A549 (cell line): ENCODE data around the gene SORCS2. TPM values are rescaled to one million over a fixed set of nuclear protein-coding genes. Genes with fewer than 3 reads are reported as not detected.
"Not testable (repeated sequence)": the region's sequence is repeated elsewhere in the genome, so short reads cannot be mapped to it uniquely, and the experiment has no call there.

ENCODE experiments used
- ATAC-seq, 2 experiments: fragments of 200-7000 bp in 1 of 2; fragments of >200 bp in 1 of 2; cut with Nextera tagmentation in 1 of 2; cut with Tn5 transposase in 1 of 2; 3 replicates each; pipeline versions ENCODE4 v1.8.0 to v1.9.1; 2018 to 2020; ENCODE audit warnings: mild to moderate bottlenecking in 1 of 2, moderate library complexity in 1 of 2
- CTCF ChIA-PET: fragments of 300-600 bp; sonication (Branson Sonifier 250); formaldehyde crosslinking; extraction: SDS; loops from one replicate; lab custom pipeline; 2021; ENCODE audit warnings: antibody characterized with exemption, inconsistent platforms; lab: Yijun Ruan, JAX
- POLR2A ChIA-PET: fragments of 350-600 bp; formaldehyde crosslinking; extraction: SDS; loops from one replicate; lab custom pipeline; 2021; ENCODE audit warnings: antibody characterized with exemption, inconsistent platforms; lab: Yijun Ruan, JAX
- DNase-seq, 2 experiments: peaks; one replicate each; pipeline versions ENCODE4 v3.0.0 to v3.0.0-alpha.2; 2011 to 2016; ENCODE audit warnings: low read depth in 1 of 2, low spot score in 1 of 2
- FAIRE-seq: peaks from 2 replicates; lab custom pipeline; 2011; peaks lifted over from hg19 to GRCh38; lab: Jason Lieb, UNC
- H3K27ac ChIP-seq, 2 experiments: fragments of >200 bp; sonication (Bioruptor Twin); formaldehyde crosslinking; 3 replicates each; pipeline ENCODE4 v1.5.1; 2016 to 2017
- H3K4me1 ChIP-seq: fragments of >200 bp; sonication (Bioruptor Twin); formaldehyde crosslinking; 3 replicates; pipeline ENCODE4 v1.6.1; 2016
- H3K4me2 ChIP-seq: fragments of >200 bp; sonication (Bioruptor Twin); formaldehyde crosslinking; 3 replicates; pipeline ENCODE4 v1.6.1; 2016
- H3K4me3 ChIP-seq: fragments of >200 bp; sonication (Bioruptor Twin); formaldehyde crosslinking; 3 replicates; pipeline ENCODE4 v1.5.1; 2016
- H3K9me3 ChIP-seq: fragments of >200 bp; sonication (Bioruptor Twin); formaldehyde crosslinking; 3 replicates; pipeline ENCODE4 v1.6.1; 2016
- BCL3 ChIP-seq: fragments of >200 bp; sonication (Bioruptor Twin); formaldehyde crosslinking; IDR thresholded peaks from 3 replicates; pipeline ENCODE4 v1.6.1; 2016
- BHLHE40 ChIP-seq: IDR thresholded peaks from 2 replicates; pipeline ENCODE4 v1.6.1; 2012; ENCODE audit warnings: low read depth, low read length, inconsistent platforms
- CEBPB ChIP-seq, 2 experiments: fragments of >200 bp in 1 of 2; sonication (Bioruptor Twin) in 1 of 2; formaldehyde crosslinking in 1 of 2; IDR thresholded peaks; 2 replicates each; pipeline ENCODE4 v1.6.1; 2012 to 2016
- CHD2 ChIP-seq: fragments of 150-350 bp; IDR thresholded peaks from 2 replicates; pipeline ENCODE4 v1.6.1; 2014; ENCODE audit warnings: low read length; ENCODE audit not compliant: partially characterized antibody
- CTCF ChIP-seq: fragments of >200 bp; sonication (Bioruptor Twin); formaldehyde crosslinking; IDR thresholded peaks from 3 replicates; pipeline ENCODE4 v1.5.1; 2016
- EHF ChIP-seq: fragments of 250-450 bp; sonication (Bioruptor Pico); IDR thresholded peaks from 2 replicates; pipeline ENCODE4 v1.5.0; 2020; ENCODE audit warnings: mild to moderate bottlenecking
- GATA3 ChIP-seq: IDR thresholded peaks from 2 replicates; pipeline ENCODE4 v1.6.1; 2012; ENCODE audit warnings: borderline replicate concordance
- HEYL ChIP-seq: fragments of 250-450 bp; sonication (Bioruptor Pico); IDR thresholded peaks from 2 replicates; pipeline ENCODE4 v1.8.0; 2021; ENCODE audit warnings: mild to moderate bottlenecking, moderate library complexity
- HOXA7 ChIP-seq: fragments of 250-450 bp; sonication (Bioruptor Pico); IDR thresholded peaks from 2 replicates; pipeline ENCODE4 v1.5.0; 2020; ENCODE audit warnings: mild to moderate bottlenecking, moderate library complexity
- HOXB13 ChIP-seq: fragments of 250-450 bp; sonication (Bioruptor Pico); IDR thresholded peaks from 2 replicates; pipeline ENCODE4 v1.5.0; 2020; ENCODE audit warnings: low read depth, mild to moderate bottlenecking, moderate library complexity
- JUN ChIP-seq, 2 experiments: fragments of >200 bp; sonication (Bioruptor Twin); formaldehyde crosslinking; IDR thresholded peaks; 2 replicates in 1 of 2; 3 replicates in 1 of 2; pipeline ENCODE4 v1.6.1; 2016 to 2017
- JUNB ChIP-seq: fragments of >200 bp; sonication (Bioruptor Twin); formaldehyde crosslinking; IDR thresholded peaks from 2 replicates; pipeline ENCODE4 v1.6.1; 2016
- MAFK ChIP-seq: fragments of 450-650 bp; IDR thresholded peaks from 2 replicates; pipeline ENCODE4 v1.6.1; 2014; ENCODE audit not compliant: partially characterized antibody
- MAZ ChIP-seq: fragments of 150-350 bp; IDR thresholded peaks from 2 replicates; pipeline ENCODE4 v1.6.1; 2014; ENCODE audit warnings: antibody characterized with exemption, low read depth, low read length, borderline replicate concordance
- NFE2L2 ChIP-seq: fragments of 150-350 bp; conservative IDR thresholded peaks from 2 replicates; pipeline ENCODE4 v1.6.1; 2014; ENCODE audit warnings: low read length
- NPAS2 ChIP-seq: fragments of 250-450 bp; sonication (Bioruptor Pico); IDR thresholded peaks from 2 replicates; pipeline ENCODE4 v1.8.0; 2022; ENCODE audit warnings: mild to moderate bottlenecking, moderate library complexity, borderline replicate concordance
- PBX3 ChIP-seq: IDR thresholded peaks from 2 replicates; pipeline ENCODE4 v1.6.1; 2012
- POLR2A ChIP-seq: IDR thresholded peaks from 2 replicates; pipeline ENCODE4 v1.6.1; 2012; ENCODE audit warnings: mild to moderate bottlenecking, low read length
- RAD21 ChIP-seq, 2 experiments: fragments of >200 bp in 1 of 2; sonication (Bioruptor Twin) in 1 of 2; formaldehyde crosslinking in 1 of 2; IDR thresholded peaks in 1 of 2; conservative IDR thresholded peaks in 1 of 2; 2 replicates in 1 of 2; 3 replicates in 1 of 2; pipeline ENCODE4 v1.6.1; 2012 to 2018; ENCODE audit warnings: inconsistent platforms in 1 of 2
- RCOR1 ChIP-seq: fragments of 150-350 bp; IDR thresholded peaks from 2 replicates; pipeline ENCODE4 v1.6.1; 2014; ENCODE audit warnings: antibody characterized with exemption, low read length, low read depth
- RFX5 ChIP-seq: fragments of 450-650 bp; IDR thresholded peaks from 2 replicates; pipeline ENCODE4 v1.7.1; 2014; ENCODE audit warnings: antibody characterized with exemption, mild to moderate bottlenecking, moderate library complexity
- ZC3H11A ChIP-seq: fragments of 450-650 bp; IDR thresholded peaks from 2 replicates; pipeline ENCODE4 v1.6.1; 2014; ENCODE audit warnings: antibody characterized with exemption, mild to moderate bottlenecking
- ZNF302 ChIP-seq: fragments of 250-450 bp; sonication (Bioruptor Pico); IDR thresholded peaks from 2 replicates; pipeline ENCODE4 v1.9.0; 2021; ENCODE audit warnings: inconsistent platforms, mild to moderate bottlenecking, moderate library complexity
- WGBS: methylation state at CpG from one replicate; pipeline ENCODE4 v1.1.6; 2017; ENCODE audit errors: missing lambda C conversion rate; 5-methylcytosine and 5-hydroxymethylcytosine counted together
- polyA plus RNA-seq, 4 experiments: library from polyadenylated mRNA; depleted of rRNA in 3 of 4; stranded (reverse); fragments of >200 nt; fragmentation: RNase III in 1 of 4; extraction: RNeasy Plus Mini Kit Qiagen cat#74134 plus additional on column Dnase treatment in 1 of 4; gene quantifications; 2 replicates in 3 of 4; 3 replicates in 1 of 4; pipeline ENCODE4 v1.2.3, GENCODE V29; 2011 to 2017

SORCS2 gene
- polyA plus RNA-seq, 2 of the 4 experiments (the other 2 are of a cell fraction): 1.4 to 4.6 TPM

GRCh38 chr4:7213807-7214206 lies 21.5 kb downstream of the SORCS2 start:
- FAIRE-seq (no peak), ATAC-seq (no peak), DNase-seq (no peak)
- Histone ChIP-seq H3K4me2 (no peak overlapping the region), H3K9me3 (no peaks in the 10 kb centered on the region), H3K4me3 (no peak overlapping the region), H3K4me1 (peaks cover 54% of the 10 kb centered on the region), H3K27ac (peak overlapping the region in 1 of 2 experiments; percentile 46; a peak in 1 of 6 replicates)
- POLR2A ChIA-PET: no interaction called here
- TF ChIP-seq ZNF302 (no peak), BCL3 (no peak), JUN (IDR thresholded peaks at IDR 0.05) (no peak), RCOR1 (no peak), RAD21 (conservative IDR thresholded peaks at IDR 0.05 in 1 of 2, IDR thresholded peaks at IDR 0.05 in 1 of 2) (no peak), CHD2 (no peak), NFE2L2 (no peak), CEBPB (IDR thresholded peaks at IDR 0.05) (no peak), BHLHE40 (no peak), RFX5 (no peak), GATA3 (no peak), POLR2A (no peak)
- CTCF ChIA-PET: interaction anchor here (0.8 to 1.9 kb wide), 2 partner anchors 20 to 83 kb away, joined by 3 to 7 read pairs; no protein-coding TSS in a partner anchor
- no CpG with 5 or more reads among the region's 2 CpGs for WGBS

GRCh38 chr4:7214359-7214758 lies 22.0 kb downstream of the SORCS2 start:
- H3K9me3 ChIP-seq: no peaks in the 10 kb centered on the region
- ATAC-seq (no peak), DNase-seq (no peak), FAIRE-seq (no peak)
- H3K4me1 ChIP-seq: peaks cover 49% of the 10 kb centered on the region
- CTCF ChIA-PET: interaction anchor here (0.8 to 1.9 kb wide), 2 partner anchors 20 to 82 kb away, joined by 3 to 7 read pairs; no protein-coding TSS in a partner anchor
- no CpG with 5 or more reads among the region's 2 CpGs for WGBS
- POLR2A ChIA-PET: no interaction called here
- TF ChIP-seq PBX3 (no peak), ZC3H11A (no peak), HEYL (CRISPR knock-in tag) (no peak), CTCF (no peak), RFX5 (no peak), HOXA7 (no peak), JUN (IDR thresholded peaks at IDR 0.05) (no peak), MAZ (no peak), HOXB13 (CRISPR knock-in tag) (no peak), RCOR1 (no peak), NPAS2 (CRISPR knock-in tag) (no peak), GATA3 (no peak), JUNB (no peak), MAFK (no peak), EHF (no peak)
- H3K4me2 ChIP-seq: no peak overlapping the region
- no peak overlapping the region for H3K4me3 ChIP-seq
- H3K27ac ChIP-seq: no peak overlapping the region; a peak in 1 of 6 replicates

GRCh38 chr4:7215187-7215586 lies 22.8 kb downstream of the SORCS2 start:
- peaks cover 40% of the 10 kb centered on the region for H3K4me1 ChIP-seq
- H3K9me3 ChIP-seq, FAIRE-seq, H3K4me2 ChIP-seq, ATAC-seq, H3K4me3 ChIP-seq, H3K27ac ChIP-seq, DNase-seq, POLR2A ChIA-PET: not testable (repeated sequence)
- CTCF ChIA-PET: interaction anchor here (1.9 kb wide), 1 partner anchor 21 kb away, joined by 7 read pairs; no protein-coding TSS in a partner anchor
- 93% methylated on average over 7 of the region's 29 CpGs for WGBS
